K562 (cell line): ENCODE measurements around the gene DYNC1H1. TPM values are rescaled to one million over a fixed set of nuclear protein-coding genes. Genes with fewer than 3 reads are reported as not detected.

Experiments used
- AFF1 ChIP-seq, 2 experiments: fragments of 450-650 bp; IDR thresholded peaks; 2 replicates each; pipeline ENCODE4 v1.6.1; 2018; ENCODE audit warnings: mild to moderate bottlenecking in 2 of 2, low read depth in 1 of 2; ENCODE audit not compliant: partially characterized antibody in 2 of 2
- ATF4 ChIP-seq: fragments of 450-650 bp; formaldehyde crosslinking; IDR thresholded peaks from 2 replicates; pipeline ENCODE4 v1.4.0; 2022; ENCODE audit warnings: mild to moderate bottlenecking, moderate library complexity
- CHAMP1 ChIP-seq: fragments of 450-650 bp; IDR thresholded peaks from 2 replicates; pipeline ENCODE4 v1.6.1; 2016; ENCODE audit warnings: mild to moderate bottlenecking
- ELK1 ChIP-seq: sonication (generic); formaldehyde crosslinking; IDR thresholded peaks from 2 replicates; pipeline ENCODE4 v1.8.1; 2022; ENCODE audit warnings: missing genetic modification reagents
- HDAC8 ChIP-seq: fragments of 450-650 bp; IDR thresholded peaks from 2 replicates; pipeline ENCODE4 v1.6.1; 2016; ENCODE audit warnings: mild to moderate bottlenecking, missing genetic modification characterization, moderate library complexity, missing compliant biosample characterization
- PCBP2 ChIP-seq: fragments of 200-400 bp; formaldehyde crosslinking; IDR thresholded peaks from 2 replicates; pipeline ENCODE4 v1.6.1; 2018; ENCODE audit warnings: low read length, low read depth, mild to moderate bottlenecking, moderate library complexity; ENCODE audit not compliant: poor library complexity, severe bottlenecking
- PHF20 ChIP-seq: fragments of 450-650 bp; IDR thresholded peaks from 2 replicates; pipeline ENCODE4 v1.6.1; 2018; ENCODE audit not compliant: partially characterized antibody
- SIRT6 ChIP-seq: IDR thresholded peaks from one replicate; pipeline ENCODE4 v1.6.1; 2012; ENCODE audit warnings: low read depth, mild to moderate bottlenecking, control low read depth, inconsistent platforms, low read length, moderate library complexity
- TEAD1 ChIP-seq, 2 experiments: fragments of 450-650 bp in 1 of 2; sonication (generic) in 1 of 2; formaldehyde crosslinking; IDR thresholded peaks; 2 replicates each; pipeline versions ENCODE4 v1.4.0 to v1.8.0; 2020 to 2022; ENCODE audit warnings: mild to moderate bottlenecking in 2 of 2, missing genetic modification reagents in 1 of 2
- TRIM28 ChIP-seq: fragments of 450-650 bp; IDR thresholded peaks from 2 replicates; pipeline ENCODE4 v1.6.1; 2017
- UBTF ChIP-seq, 2 experiments: IDR thresholded peaks; 2 replicates each; pipeline ENCODE4 v1.6.1; 2012; ENCODE audit warnings: improper control_type of control experiment in 2 of 2, low read depth in 2 of 2, low read length in 2 of 2, borderline replicate concordance in 1 of 2
- ZNF239 ChIP-seq: fragments of 250-450 bp; sonication (Bioruptor Pico); IDR thresholded peaks from 2 replicates; pipeline ENCODE4 v1.4.0; 2020; ENCODE audit warnings: mild to moderate bottlenecking
- ZNF511 ChIP-seq: sonication (generic); formaldehyde crosslinking; IDR thresholded peaks from 2 replicates; pipeline ENCODE4 v1.8.0; 2022; ENCODE audit warnings: mild to moderate bottlenecking, missing genetic modification reagents
- polyA plus RNA-seq, 8 experiments: library from polyadenylated mRNA; depleted of rRNA in 4 of 8; stranded (reverse) in 5 of 8; unstranded in 3 of 8; fragments of >200 nt; fragmentation: Nextera tagmentation in 2 of 8; fragmentation: Illumina TruSeq in 1 of 8; extraction: Ambion mirVana in 2 of 8; extraction: Trizol in 1 of 8; gene quantifications; 2 replicates each; pipeline versions ENCODE4 v1.2.1 to v1.2.3, GENCODE V29; 2011 to 2014; ENCODE audit warnings: inconsistent platforms in 1 of 8, missing spikeins in 1 of 8
- total RNA-seq, 7 experiments: library from RNA; depleted of rRNA in 6 of 7; stranded (reverse); fragments of >200 nt in 6 of 7; fragmentation: Illumina TruSeq in 2 of 7; extraction: Trizol in 2 of 7; gene quantifications; 2 replicates each; pipeline versions ENCODE4 v1.2.1 to v1.2.3, GENCODE V29; 2011 to 2021; ENCODE audit warnings: low replicate concordance in 1 of 7

DYNC1H1 gene
- total and polyA plus RNA-seq, 9 of the 15 experiments (the other 6 are each of a cell fraction or from before 2014, with no cell fraction given) = 31.9 to 335 (median 115) TPM

GRCh38 chr14:102088012-102088792, 123.8 kb downstream of the DYNC1H1 start (continued):
- TF ChIP-seq UBTF (IDR thresholded peaks at IDR 0.05; ENCODE audit: borderline replicate concordance in 1 of 2, low read depth in 2 of 2, low read length in 2 of 2) = no peak
- no peak for TF ChIP-seq ZNF239
- TF ChIP-seq AFF1 (IDR thresholded peaks at IDR 0.05; ENCODE audit: low read depth in 1 of 2, partially characterized antibody in 2 of 2) = no peak
- TF ChIP-seq CHAMP1 = no peak
- no peak for TF ChIP-seq PCBP2
- TF ChIP-seq HDAC8 = peak; percentile 61; the same call in 1 of the 2 replicates
- TF ChIP-seq ELK1 = no peak
- TF ChIP-seq SIRT6 = no peak
- peak in 1 of 2 experiments; percentile 89; a peak in 2 of 4 replicates for TF ChIP-seq TEAD1 (CRISPR knock-in tag; IDR thresholded peaks at IDR 0.05)
- no peak for TF ChIP-seq TRIM28
- no peak for TF ChIP-seq ATF4
- TF ChIP-seq PHF20 = no peak
- TF ChIP-seq ZNF511 (CRISPR knock-in tag) = peak; percentile 95
